ENCODE data around the gene ADRA2B. TPM values are rescaled to one million over a fixed set of nuclear protein-coding genes. Genes with fewer than 3 reads are reported as not detected.

ADRA2B gene
- total RNA-seq, 2 donors from 2014 or later, result 0.09 to 1.3 TPM

GRCh38 chr2:96111257-96111640 is 5.1 kb downstream of the ADRA2B start:
- no peak overlapping the region for H3K4me3 Mint-ChIP-seq

GRCh38 chr2:96110621-96111256 is 5.6 kb downstream of the ADRA2B start:
- Mint-ChIP-seq H3K4me1 (no peaks in the 10 kb centered on the region), H3K36me3 (ENCODE audit: low read depth) (no peaks in the 10 kb centered on the region), H3K27me3 (peaks cover 4% of the 10 kb centered on the region), H3K27ac (no peak overlapping the region), H3K4me3 (no peak overlapping the region), H3K9me3 (no peaks in the 10 kb centered on the region)
- ATAC-seq (replicated peaks), result no peak

More at GRCh38 chr2:96111257-96111640, 5.1 kb downstream of the ADRA2B start:
- ATAC-seq (replicated peaks), result no peak
- Mint-ChIP-seq H3K27me3 (peaks cover 5% of the 10 kb centered on the region), H3K4me1 (no peaks in the 10 kb centered on the region), H3K27ac (no peak overlapping the region), H3K9me3 (no peaks in the 10 kb centered on the region), H3K36me3 (ENCODE audit: low read depth) (no peaks in the 10 kb centered on the region)

- Mint-ChIP-seq H3K27ac (no peak overlapping the region), H3K4me3 (no peak overlapping the region), H3K4me1 (no peaks in the 10 kb centered on the region), H3K9me3 (no peaks in the 10 kb centered on the region), H3K36me3 (ENCODE audit: low read depth) (no peaks in the 10 kb centered on the region), H3K27me3 (no peaks in the 10 kb centered on the region)
- no peak for ATAC-seq (replicated peaks)
These were observed 6.3 kb downstream of the ADRA2B start for GRCh38 chr2:96109931-96110511.

- H3K27ac Mint-ChIP-seq, result no peak overlapping the region
- no peaks in the 10 kb centered on the region for H3K9me3 Mint-ChIP-seq
- no peak for ATAC-seq (replicated peaks)
- no peaks in the 10 kb centered on the region for H3K4me1 Mint-ChIP-seq
- no peaks in the 10 kb centered on the region for H3K27me3 Mint-ChIP-seq
- H3K4me3 Mint-ChIP-seq, result no peak overlapping the region
- no peaks in the 10 kb centered on the region for H3K36me3 Mint-ChIP-seq (ENCODE audit: low read depth)
These were observed 7.0 kb downstream of the ADRA2B start for GRCh38 chr2:96109361-96109680.

- no peak for ATAC-seq (replicated peaks)
- no peaks in the 10 kb centered on the region for H3K36me3 Mint-ChIP-seq (ENCODE audit: low read depth)
- H3K4me1 Mint-ChIP-seq, result no peaks in the 10 kb centered on the region
- H3K27me3 Mint-ChIP-seq, result no peaks in the 10 kb centered on the region
- no peaks in the 10 kb centered on the region for H3K9me3 Mint-ChIP-seq
- no peak overlapping the region for H3K27ac Mint-ChIP-seq
- H3K4me3 Mint-ChIP-seq, result no peak overlapping the region
These were observed 7.6 kb downstream of the ADRA2B start for GRCh38 chr2:96108541-96109360.

- no peaks in the 10 kb centered on the region for H3K9me3 Mint-ChIP-seq
- no peaks in the 10 kb centered on the region for H3K27me3 Mint-ChIP-seq
- H3K36me3 Mint-ChIP-seq (ENCODE audit: low read depth), result no peaks in the 10 kb centered on the region
- no peak overlapping the region for H3K27ac Mint-ChIP-seq
- no peaks in the 10 kb centered on the region for H3K4me1 Mint-ChIP-seq
- no peak for ATAC-seq (replicated peaks)
- no peak overlapping the region for H3K4me3 Mint-ChIP-seq
These were observed 8.2 kb downstream of the ADRA2B start for GRCh38 chr2:96108151-96108540.

GRCh38 chr2:96107708-96108065 is 8.7 kb downstream of the ADRA2B start:
- ATAC-seq (replicated peaks), result no peak
- H3K4me3 Mint-ChIP-seq, result no peak overlapping the region
- H3K27ac Mint-ChIP-seq, result no peak overlapping the region
- no peaks in the 10 kb centered on the region for H3K36me3 Mint-ChIP-seq (ENCODE audit: low read depth)
- H3K27me3 Mint-ChIP-seq, result no peaks in the 10 kb centered on the region
- H3K9me3 Mint-ChIP-seq, result no peaks in the 10 kb centered on the region
- no peaks in the 10 kb centered on the region for H3K4me1 Mint-ChIP-seq

- Mint-ChIP-seq H3K36me3 (ENCODE audit: low read depth) (no peaks in the 10 kb centered on the region), H3K9me3 (no peaks in the 10 kb centered on the region), H3K4me3 (no peak overlapping the region), H3K4me1 (no peaks in the 10 kb centered on the region), H3K27ac (no peak overlapping the region), H3K27me3 (no peaks in the 10 kb centered on the region)
- no peak for ATAC-seq (replicated peaks)
These were observed 9.2 kb downstream of the ADRA2B start for GRCh38 chr2:96106991-96107707.

- Mint-ChIP-seq H3K27ac (no peak overlapping the region), H3K4me1 (no peaks in the 10 kb centered on the region), H3K9me3 (no peaks in the 10 kb centered on the region), H3K36me3 (ENCODE audit: low read depth) (no peaks in the 10 kb centered on the region), H3K27me3 (no peaks in the 10 kb centered on the region), H3K4me3 (no peak overlapping the region)
- no peak for ATAC-seq (replicated peaks)
These were observed 10.2 kb downstream of the ADRA2B start for GRCh38 chr2:96105994-96106715.

GRCh38 chr2:96105152-96105915 is 11.0 kb downstream of the ADRA2B start:
- Mint-ChIP-seq H3K4me1 (no peaks in the 10 kb centered on the region), H3K27ac (no peak overlapping the region), H3K4me3 (no peak overlapping the region), H3K27me3 (no peaks in the 10 kb centered on the region), H3K36me3 (ENCODE audit: low read depth) (no peaks in the 10 kb centered on the region), H3K9me3 (no peaks in the 10 kb centered on the region)
- ATAC-seq (replicated peaks), result no peak

GRCh38 chr2:96104487-96104861 is 11.9 kb downstream of the ADRA2B start:
- no peaks in the 10 kb centered on the region for H3K9me3 Mint-ChIP-seq
- no peaks in the 10 kb centered on the region for H3K36me3 Mint-ChIP-seq (ENCODE audit: low read depth)
- no peaks in the 10 kb centered on the region for H3K27me3 Mint-ChIP-seq
- H3K4me1 Mint-ChIP-seq, result no peaks in the 10 kb centered on the region
- ATAC-seq (replicated peaks), result no peak
- no peak overlapping the region for H3K27ac Mint-ChIP-seq
- H3K4me3 Mint-ChIP-seq, result no peak overlapping the region

- Mint-ChIP-seq H3K27ac (no peak overlapping the region), H3K36me3 (ENCODE audit: low read depth) (no peaks in the 10 kb centered on the region), H3K4me3 (no peak overlapping the region), H3K27me3 (no peaks in the 10 kb centered on the region), H3K9me3 (no peaks in the 10 kb centered on the region), H3K4me1 (no peaks in the 10 kb centered on the region)
- no peak for ATAC-seq (replicated peaks)
These were observed 12.4 kb downstream of the ADRA2B start for GRCh38 chr2:96103761-96104486.

GRCh38 chr2:96103187-96103601 is 13.2 kb downstream of the ADRA2B start:
- Mint-ChIP-seq H3K9me3 (no peaks in the 10 kb centered on the region), H3K36me3 (ENCODE audit: low read depth) (no peaks in the 10 kb centered on the region), H3K27ac (no peak overlapping the region), H3K4me3 (no peak overlapping the region), H3K4me1 (no peaks in the 10 kb centered on the region), H3K27me3 (no peaks in the 10 kb centered on the region)
- ATAC-seq (replicated peaks), result no peak
